ENCODE measurements around the gene P3R3URF.

P3R3URF gene

DNA sequence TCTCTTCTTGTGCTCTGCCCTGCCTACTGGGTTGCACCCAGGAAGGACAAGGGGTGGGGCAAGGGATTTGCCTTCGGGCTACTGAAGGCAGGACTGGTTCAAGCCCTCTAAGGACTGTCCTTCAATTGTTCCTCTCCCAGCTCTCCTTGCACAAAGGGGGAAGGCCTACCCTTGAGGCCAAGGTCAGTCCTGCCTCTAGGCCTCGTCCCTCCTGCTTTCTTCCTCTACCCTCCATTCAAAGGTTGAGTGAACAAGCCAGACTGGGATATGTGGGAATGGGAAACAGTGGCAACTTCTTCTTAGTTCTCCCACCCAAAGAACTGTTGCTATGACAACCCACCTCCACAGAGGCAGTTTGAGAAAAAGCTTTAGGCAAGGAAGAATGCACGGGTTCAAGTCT lies 29.5 kb upstream of the P3R3URF start:
- no peak for DNase-seq (ENCODE audit: extremely low spot score)
- ChIA-PET CTCF (interaction anchor here (1.1 to 5.4 kb wide), 2 partner anchors 18 to 158 kb away, joined by 3 to 30 read pairs; no protein-coding TSS in a partner anchor), POLR2A (no interaction called here)
- TF ChIP-seq, protein P1, sequence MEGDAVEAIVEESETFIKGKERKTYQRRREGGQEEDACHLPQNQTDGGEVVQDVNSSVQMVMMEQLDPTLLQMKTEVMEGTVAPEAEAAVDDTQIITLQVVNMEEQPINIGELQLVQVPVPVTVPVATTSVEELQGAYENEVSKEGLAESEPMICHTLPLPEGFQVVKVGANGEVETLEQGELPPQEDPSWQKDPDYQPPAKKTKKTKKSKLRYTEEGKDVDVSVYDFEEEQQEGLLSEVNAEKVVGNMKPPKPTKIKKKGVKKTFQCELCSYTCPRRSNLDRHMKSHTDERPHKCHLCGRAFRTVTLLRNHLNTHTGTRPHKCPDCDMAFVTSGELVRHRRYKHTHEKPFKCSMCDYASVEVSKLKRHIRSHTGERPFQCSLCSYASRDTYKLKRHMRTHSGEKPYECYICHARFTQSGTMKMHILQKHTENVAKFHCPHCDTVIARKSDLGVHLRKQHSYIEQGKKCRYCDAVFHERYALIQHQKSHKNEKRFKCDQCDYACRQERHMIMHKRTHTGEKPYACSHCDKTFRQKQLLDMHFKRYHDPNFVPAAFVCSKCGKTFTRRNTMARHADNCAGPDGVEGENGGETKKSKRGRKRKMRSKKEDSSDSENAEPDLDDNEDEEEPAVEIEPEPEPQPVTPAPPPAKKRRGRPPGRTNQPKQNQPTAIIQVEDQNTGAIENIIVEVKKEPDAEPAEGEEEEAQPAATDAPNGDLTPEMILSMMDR (IDR thresholded peaks at IDR 0.05; ENCODE audit: control extremely low read depth, extremely low read depth, low read depth, missing control alignments) = no peak

- TF ChIP-seq, protein P1 (IDR thresholded peaks at IDR 0.05; ENCODE audit: control extremely low read depth, extremely low read depth, low read depth, missing control alignments) = no peak
- ChIA-PET POLR2A (no interaction called here), CTCF (interaction anchor here (1.1 to 5.4 kb wide), 3 partner anchors 19 to 169 kb away, joined by 3 to 30 read pairs (median 10); no protein-coding TSS in a partner anchor)
- no peak for DNase-seq (ENCODE audit: extremely low spot score)
Observed at GRCh38 chr1:46205141-46205540, 28.9 kb upstream of the P3R3URF start.

DNA sequence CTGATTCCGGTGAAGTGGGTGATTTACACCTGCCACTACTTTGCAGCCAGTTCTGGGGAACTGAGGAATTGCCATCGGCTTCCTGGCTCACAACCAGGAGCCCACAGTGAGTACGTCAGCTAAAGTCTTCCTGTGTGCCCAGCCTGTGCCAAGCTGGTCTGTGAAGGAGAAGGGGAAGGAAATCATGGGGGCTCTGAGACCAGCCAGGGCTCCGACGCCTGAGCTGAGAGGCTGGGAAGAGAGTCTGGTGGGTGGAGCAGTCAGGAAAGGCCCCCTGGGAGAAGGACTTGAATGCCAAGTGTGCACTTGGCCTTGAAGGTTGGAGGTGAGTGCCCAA lies 28.1 kb upstream of the P3R3URF start:
- ChIA-PET CTCF (interaction anchor here (1.1 to 5.4 kb wide), 3 partner anchors 20 to 169 kb away, joined by 3 to 30 read pairs (median 10); no protein-coding TSS in a partner anchor), POLR2A (no interaction called here)
- DNase-seq (ENCODE audit: extremely low spot score) = no peak
- TF ChIP-seq, protein P1 (IDR thresholded peaks at IDR 0.05; ENCODE audit: control extremely low read depth, extremely low read depth, low read depth, missing control alignments) = no peak

DNA sequence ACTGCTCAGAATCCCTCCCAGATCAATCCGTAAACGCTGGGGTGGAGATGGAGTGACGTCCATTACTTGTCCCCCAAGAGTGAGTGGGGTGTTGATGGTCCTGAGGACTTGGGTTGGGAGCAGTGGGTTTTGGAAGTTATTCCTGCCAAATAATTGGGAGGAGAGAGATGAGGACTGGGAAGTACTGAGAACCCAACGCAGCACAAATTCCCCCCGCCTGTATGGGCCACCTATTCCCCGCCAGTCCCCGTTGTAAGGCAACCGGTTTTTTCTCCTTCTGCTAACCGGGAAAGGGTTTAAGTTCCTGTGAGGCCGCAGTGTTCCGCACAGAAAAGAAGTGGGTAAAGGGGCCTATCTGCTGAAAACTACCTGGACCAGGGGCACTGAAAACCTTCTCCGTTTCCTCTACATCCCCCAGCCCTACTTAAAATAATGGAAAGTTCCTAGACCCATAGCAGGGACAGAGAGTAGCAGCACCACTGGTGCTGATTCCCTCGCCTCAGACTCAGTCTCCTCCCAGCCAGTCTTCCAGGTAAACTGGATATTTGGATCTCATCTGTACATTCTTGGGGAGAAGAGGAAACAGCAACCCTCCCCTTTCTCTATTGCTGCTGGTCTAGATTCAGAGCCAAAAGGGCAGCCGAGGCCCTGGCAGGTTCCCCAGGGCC lies 27.6 kb upstream of the P3R3URF start:
- ChIA-PET CTCF (interaction anchor here (3.0 to 5.4 kb wide), 2 partner anchors 20 to 168 kb away, joined by 10 to 30 read pairs; no protein-coding TSS in a partner anchor), POLR2A (no interaction called here)
- TF ChIP-seq, protein P1 (IDR thresholded peaks at IDR 0.05; ENCODE audit: control extremely low read depth, extremely low read depth, low read depth, missing control alignments) = no peak

DNA sequence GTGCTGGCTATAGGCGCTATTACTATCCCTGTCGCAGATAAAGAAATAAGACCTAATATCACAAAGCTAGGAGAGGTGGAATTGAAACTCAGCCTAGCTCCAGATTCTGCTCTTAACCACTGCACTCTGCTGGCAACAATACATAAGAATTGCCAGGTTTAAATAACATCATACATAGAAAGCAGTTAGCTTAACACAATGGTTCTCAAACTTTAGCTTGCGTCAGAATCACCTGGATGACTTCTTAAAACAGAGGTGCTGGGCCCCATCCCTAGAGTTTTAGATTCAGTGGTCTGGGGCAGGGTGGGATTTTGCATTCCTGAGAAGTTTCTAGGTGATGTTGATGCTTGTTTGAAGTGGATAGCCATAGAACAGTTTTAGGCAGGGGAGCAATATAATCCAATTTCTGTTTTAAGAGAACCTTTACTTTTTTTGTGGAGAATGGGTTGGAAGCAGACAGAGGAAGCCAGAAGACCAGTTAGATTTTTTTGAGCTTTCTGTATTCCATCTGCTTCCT lies 23.0 kb upstream of the P3R3URF start:
- CTCF ChIA-PET = interaction anchor here (1.0 to 2.3 kb wide), 5 partner anchors 19 to 149 kb away, joined by 3 to 12 read pairs (median 4); no protein-coding TSS in a partner anchor
- no peak for DNase-seq (ENCODE audit: extremely low spot score)
- POLR2A ChIA-PET = no interaction called here
- TF ChIP-seq, protein P1 (IDR thresholded peaks at IDR 0.05; ENCODE audit: control extremely low read depth, extremely low read depth, low read depth, missing control alignments) = no peak

More for the DNA sequence above, 27.6 kb upstream of the P3R3URF start:
- no peak for DNase-seq (ENCODE audit: extremely low spot score)

GRCh38 chr1:46197964-46198811 lies 21.9 kb upstream of the P3R3URF start, which contains the start of gene POMGNT1:
Gene POMGNT1 (minus strand): TSS chr1:46198434. CDS start chr1:46197821, 613 bp downstream.
- peak; percentile 95 for DNase-seq (ENCODE audit: extremely low spot score)
- POLR2A ChIA-PET = interaction anchor here (0.5 kb wide), 1 partner anchor 612 kb away, joined by 8 read pairs; no protein-coding TSS in a partner anchor
- TF ChIP-seq, protein P1 (IDR thresholded peaks at IDR 0.05; ENCODE audit: control extremely low read depth, extremely low read depth, low read depth, missing control alignments) = peak; percentile 10
- CTCF ChIA-PET = interaction anchor here (1.5 to 2.3 kb wide), 2 partner anchors 18 to 25 kb away, joined by 6 to 9 read pairs; no protein-coding TSS in a partner anchor

Measured in GM10248 (cell line).